HG03520 (cell line): Measurements from ENCODE around the gene PLCXD1.
A peak's percentile ranks its signal among the peaks of the same experiment; 100 is the strongest.
"Not testable (repeated sequence)": the region's sequence is repeated elsewhere in the genome, so short reads cannot be mapped to it uniquely, and the experiment has no call there.

ENCODE experiments used
- ATAC-seq: cut with Tn5 transposase; IDR thresholded peaks from one replicate; pipeline ENCODE4 v1.9.1; 2021; ENCODE audit warnings: mild to moderate bottlenecking, moderate library complexity; ENCODE audit not compliant: unreplicated experiment

Gene PLCXD1

DNA sequence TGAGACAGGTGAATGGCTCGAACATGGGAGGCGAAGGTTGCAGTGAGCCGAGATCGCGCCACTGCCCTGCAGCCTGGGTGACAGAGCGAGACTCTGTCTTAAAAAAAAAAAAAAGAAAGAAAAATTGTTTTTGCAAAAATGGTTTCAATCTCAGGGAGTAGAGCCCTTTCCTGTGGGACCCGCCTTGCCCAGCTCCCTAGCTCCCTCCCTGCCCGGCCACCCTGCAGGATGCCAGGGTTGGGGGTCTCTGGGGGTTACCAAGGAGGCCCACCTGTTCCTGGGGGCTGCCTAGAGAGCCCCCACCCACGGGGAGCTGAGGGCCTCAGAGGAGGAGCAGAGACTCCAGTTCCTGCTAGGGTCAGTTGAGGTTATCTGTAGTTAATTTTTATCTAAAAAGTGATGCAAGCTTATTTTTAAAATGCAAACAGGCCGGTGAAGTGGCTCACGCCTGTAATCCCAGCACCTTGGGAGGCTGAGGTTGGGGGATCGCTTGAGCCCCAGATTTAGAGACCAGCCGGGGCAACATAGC, 18.7 kb upstream of the PLCXD1 start:
- ATAC-seq: peak; percentile 65

DNA sequence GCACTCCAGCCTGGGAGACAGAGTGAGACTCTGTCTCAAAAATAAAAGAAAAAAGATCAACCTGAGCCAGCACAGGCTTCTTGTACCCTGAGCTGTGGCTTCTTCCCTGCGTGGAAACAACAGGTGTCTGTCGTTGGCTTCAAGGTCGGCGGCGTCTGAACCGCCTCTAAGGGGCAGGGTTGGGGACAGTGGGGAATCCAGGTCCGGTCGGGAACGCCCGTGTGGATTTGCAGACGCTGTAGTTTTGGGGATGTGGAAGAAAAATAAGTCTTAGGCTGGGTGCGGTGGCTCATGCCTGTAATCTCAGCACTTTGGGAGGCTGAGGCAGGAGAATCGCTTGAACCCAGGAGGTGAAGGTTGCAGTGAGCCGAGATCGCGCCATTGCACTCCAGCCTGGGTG, 17.2 kb upstream of the PLCXD1 start:
- ATAC-seq: not testable (repeated sequence)

DNA sequence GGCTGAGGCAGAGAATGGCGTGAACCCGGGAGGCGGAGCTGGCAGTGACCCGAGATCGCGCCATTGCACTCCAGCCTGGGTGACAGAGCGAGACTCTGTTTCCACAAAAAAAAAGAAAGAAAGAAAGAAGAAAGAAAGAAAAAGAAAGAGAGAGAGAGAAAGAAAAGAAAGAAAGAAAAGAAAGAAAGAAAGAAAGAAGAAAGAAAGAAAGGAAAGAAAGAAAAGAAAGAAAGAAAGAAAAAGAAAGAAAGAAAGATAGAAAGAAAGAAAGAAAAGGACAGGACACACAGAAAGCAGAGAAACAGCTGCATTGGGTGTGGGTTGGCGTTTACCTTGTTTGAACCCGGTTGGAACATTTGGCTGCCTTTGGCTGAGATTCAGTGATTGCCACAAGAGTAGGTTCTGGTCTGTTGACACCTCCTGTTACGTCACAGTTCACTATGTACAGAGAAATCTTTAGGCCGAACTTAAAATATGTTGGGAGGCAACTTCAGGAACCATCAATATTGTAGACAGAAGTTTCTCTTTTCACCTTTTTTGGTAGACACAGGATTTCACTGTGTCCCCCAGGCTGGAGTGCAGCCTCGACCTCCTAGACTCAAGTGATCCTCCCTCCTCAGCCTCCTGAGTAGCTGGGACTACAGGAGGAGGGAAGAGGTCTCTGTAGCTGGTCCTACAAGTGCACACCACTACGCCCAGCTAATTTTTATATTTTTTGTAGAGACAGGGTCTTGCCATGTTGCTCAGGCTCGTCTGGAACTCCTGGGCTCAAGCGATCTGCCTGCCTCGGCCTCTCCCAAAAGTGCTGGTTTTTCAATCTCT, 16.3 kb upstream of the PLCXD1 start:
- ATAC-seq: no peak

DNA sequence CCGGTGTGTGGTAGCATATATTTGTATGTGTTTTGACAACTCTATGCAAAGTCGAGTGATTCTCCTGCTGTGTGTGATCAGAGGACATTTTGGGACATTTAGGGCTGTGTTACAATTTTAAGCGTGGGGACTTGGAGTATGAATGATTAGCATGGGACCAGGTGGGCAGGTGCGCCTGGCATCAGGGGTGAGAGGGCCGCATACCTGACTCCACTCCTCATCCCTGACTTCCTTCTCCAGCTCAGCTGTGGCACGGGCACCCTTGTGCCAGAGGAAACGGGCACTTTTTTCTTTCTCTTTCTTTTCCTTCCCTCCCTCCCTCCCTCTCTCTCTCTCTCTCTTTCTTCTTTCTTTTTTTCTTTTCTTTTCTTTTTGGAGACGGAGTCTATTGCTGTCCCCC, 15.7 kb upstream of the PLCXD1 start:
- no peak for ATAC-seq

DNA sequence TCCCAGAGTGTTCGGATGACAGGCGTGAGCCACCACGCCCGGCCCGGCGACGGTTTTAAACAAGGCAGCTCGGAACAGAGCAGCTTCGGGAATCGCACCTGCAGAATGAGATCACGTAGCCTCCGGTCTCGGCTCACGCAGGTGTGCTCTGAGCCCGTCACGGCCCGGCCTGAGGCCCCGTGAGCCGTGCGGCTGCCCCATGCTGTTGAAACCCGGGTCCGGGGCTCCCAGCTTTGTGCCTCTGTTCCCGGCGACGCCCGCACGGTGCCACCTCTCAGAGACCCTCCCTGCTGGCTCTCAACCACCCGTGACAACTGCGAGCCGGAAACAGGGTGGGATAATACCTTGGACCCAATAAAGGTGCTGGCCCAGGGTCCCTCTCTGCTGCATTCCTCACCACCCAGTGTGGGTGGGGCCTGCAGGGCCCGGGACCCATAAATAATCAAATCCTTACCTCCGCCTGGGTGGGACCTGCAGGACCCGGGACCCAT, 13.4 kb upstream of the PLCXD1 start:
- ATAC-seq: no peak

- no peak for ATAC-seq
Measured at GRCh38 chrX:270848-271367, 10.3 kb upstream of the PLCXD1 start.

GRCh38 chrX:274904-275475, 6.2 kb upstream of the PLCXD1 start:
- ATAC-seq: no peak

GRCh38 chrX:275476-275966, 5.7 kb upstream of the PLCXD1 start:
- peak; percentile 12 for ATAC-seq

- peak; percentile 74 for ATAC-seq
Measured at GRCh38 chrX:275967-276580, 5.1 kb upstream of the PLCXD1 start.

- peak; percentile 33 for ATAC-seq
Measured at GRCh38 chrX:276581-277201, 4.5 kb upstream of the PLCXD1 start.

DNA sequence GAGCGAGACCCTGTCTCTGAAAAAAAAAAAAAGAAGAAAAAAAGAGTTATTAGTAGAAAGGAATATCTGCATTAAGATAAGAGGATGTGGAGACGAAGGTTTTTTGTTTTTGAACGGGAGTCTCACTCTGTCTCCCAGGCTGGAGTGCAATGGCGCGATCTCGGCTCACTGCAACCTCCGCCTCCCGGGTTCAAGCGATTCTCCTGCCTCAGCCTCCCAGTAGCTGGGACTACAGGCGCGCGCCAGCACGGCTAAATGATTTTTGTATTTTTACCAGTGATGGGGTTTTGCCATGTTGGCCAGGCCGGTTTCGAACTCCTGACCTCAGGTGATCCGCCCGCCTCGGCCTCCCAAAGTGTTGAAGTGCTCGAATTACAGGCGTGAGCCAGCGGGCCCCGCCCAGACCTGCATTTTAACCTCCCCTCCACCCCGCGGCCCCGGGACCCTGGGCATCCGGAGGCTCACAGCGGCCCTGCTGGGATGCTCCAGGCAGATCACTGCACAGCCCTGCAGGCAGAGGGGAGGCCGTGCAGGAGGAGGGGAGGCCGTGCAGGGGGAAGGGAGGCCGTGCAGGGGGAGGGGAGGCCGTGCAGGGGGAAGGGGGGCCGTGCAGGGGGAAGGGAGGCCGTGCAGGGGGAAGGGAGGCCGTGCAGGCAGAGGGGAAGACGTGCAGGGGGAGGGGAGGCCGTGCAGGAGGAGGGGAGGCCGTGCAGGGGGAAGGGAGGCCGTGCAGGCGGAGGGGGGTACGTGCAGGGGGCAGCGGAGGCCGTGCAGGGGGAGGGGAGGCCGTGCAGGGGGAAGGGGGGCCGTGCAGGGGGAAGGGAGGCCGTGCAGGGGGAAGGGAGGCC, 1.2 kb upstream of the PLCXD1 start:
- ATAC-seq: not testable (repeated sequence)

GRCh38 chrX:280722-281121, 459 bp upstream of the PLCXD1 start:
- ATAC-seq: not testable (repeated sequence)

DNA sequence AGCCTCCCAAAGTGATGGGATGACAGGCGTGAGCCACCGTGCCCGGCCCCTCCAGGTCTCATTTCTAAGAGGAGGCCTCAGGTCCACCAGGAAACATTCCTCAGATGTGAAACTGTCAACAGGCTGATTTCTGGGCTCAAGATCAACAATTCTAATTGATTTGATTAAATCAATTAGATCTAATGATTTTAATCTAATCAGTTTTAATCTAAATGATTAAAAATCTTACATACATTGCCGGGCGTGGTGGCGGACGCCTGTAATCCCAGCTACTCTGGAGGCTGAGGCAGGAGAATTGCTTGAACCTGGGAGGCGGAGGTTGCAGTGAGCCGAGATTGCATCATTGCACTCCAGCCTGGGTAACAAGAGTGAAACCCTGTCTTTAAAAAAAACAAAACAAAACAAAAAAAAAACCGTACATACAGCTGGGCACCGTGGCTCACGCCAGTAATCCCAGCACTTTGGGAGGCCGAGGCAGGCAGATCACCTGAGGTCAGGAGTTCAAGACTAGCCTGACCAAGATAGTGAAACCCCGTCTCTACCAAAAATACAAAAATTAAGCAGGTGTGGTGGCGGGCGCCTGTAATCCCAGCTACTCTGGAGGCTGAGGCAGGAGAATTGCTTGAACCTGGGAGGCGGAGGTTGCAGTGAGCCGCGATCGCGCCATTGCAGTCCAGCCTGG, 960 bp downstream of the PLCXD1 start:
- not testable (repeated sequence) for ATAC-seq

- peak; percentile 98 for ATAC-seq
Measured at GRCh38 chrX:283115-283845, 2.1 kb downstream of the PLCXD1 start.

DNA sequence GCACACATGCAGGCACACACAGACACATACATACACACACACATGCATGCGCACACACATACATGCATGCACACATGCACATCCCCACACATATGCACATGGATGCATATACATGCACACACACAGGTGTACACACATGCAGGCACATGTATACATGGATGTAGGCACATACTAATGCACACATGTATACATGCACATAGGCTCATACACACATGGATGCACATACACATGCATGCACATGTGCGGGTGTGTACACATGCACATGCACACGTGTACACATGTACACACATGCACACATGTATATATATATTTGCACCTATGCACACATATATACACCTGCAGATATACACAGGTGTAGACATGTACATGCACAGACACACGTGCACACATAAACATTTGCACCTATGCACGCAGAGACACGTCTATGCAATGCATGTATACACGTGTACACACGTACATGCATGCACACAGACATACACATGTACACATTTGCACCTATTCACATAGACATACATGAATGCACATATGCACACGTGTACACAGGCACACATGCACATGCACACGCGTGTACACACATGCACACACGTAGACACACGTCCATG, 4.0 kb downstream of the PLCXD1 start:
- no peak for ATAC-seq

GRCh38 chrX:287670-288069, 6.5 kb downstream of the PLCXD1 start:
- ATAC-seq: no peak

DNA sequence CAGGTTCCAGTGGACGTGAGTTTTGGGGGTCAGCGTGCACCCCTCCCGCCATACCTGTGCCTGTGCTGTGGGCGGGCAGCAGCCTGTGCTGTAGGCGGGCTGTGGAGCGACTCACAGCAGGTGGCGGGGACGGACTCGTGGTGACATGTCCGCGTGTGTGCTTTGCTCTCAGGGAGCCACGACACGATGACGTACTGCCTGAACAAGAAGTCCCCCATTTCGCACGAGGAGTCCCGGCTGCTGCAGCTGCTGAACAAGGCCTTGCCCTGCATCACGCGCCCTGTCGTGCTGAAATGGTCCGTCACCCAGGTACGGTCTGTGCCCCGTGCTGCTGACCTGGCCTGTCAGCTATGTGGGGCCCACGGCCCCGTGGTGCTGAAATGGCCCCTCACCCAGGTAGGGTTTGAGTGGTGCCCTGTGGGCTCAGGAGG, 7.4 kb downstream of the PLCXD1 start:
- no peak for ATAC-seq

DNA sequence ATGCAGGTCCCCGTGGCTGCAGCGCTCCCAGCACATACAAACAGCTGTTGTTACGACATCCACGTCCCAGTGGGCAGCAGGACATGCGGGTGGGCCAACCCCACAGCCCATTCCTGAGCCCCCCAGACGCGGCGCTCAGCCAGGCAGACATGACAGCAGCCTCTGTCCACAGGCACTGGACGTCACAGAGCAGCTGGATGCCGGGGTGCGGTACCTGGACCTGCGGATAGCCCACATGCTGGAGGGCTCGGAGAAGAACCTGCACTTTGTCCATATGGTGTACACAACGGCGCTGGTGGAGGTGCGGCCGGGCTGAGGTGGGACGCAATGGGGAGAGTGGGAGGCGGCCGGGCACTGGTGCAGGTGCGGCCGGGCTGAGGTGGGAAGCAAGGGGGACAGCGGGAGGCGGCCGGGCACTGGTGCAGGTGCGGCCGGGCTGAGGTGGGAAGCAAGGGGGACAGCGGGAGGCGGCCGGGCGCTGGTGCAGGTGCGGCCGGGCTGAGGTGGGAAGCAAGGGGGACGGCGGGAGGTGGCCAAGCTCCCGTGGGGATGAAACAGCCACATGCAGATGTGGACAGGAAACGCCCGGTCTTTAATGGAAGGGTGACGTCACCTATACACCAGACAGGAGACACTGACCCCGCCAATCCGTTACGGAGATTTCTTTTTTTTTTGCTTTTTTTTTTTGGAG, 9.4 kb downstream of the PLCXD1 start:
- ATAC-seq: no peak
